Upper lobe of left lung (tissue), 6 donors: Measurements from ENCODE around the gene PAX5. TPM values are rescaled to one million over a fixed set of nuclear protein-coding genes. Genes with fewer than 3 reads are reported as not detected.
"Not testable (repeated sequence)": the region's sequence is repeated elsewhere in the genome, so short reads cannot be mapped to it uniquely, and the experiment has no call there.

Experiments
- ATAC-seq, 2 donors: fragments of 200-7000 bp; cut with Tn5 transposase; one replicate each; pipeline ENCODE4 v1.9.1; 2022; ENCODE audit warnings: mild to moderate bottlenecking in 2 of 2, moderate library complexity in 2 of 2; ENCODE audit not compliant: low FRiP score in 2 of 2
- DNase-seq, 2 donors: peaks; one replicate each; pipeline ENCODE4 v3.0.0-alpha.2; 2019 to 2020
- H3K27ac ChIP-seq, 4 donors: fragments of 200-600 bp; sonication (generic); one replicate each; pipeline ENCODE4 v1.5.1; 2016 to 2019
- H3K27me3 ChIP-seq, 4 donors: fragments of 200-600 bp; sonication (generic); one replicate each; pipeline ENCODE4 v1.5.1; 2017 to 2019
- H3K36me3 ChIP-seq, 4 donors: fragments of 200-600 bp; sonication (generic); one replicate each; pipeline ENCODE4 v1.5.1; 2016 to 2019
- H3K4me1 ChIP-seq, 4 donors: fragments of 200-600 bp; sonication (generic); one replicate each; pipeline ENCODE4 v1.5.1; 2018 to 2019
- H3K4me3 ChIP-seq, 4 donors: fragments of 200-600 bp; sonication (generic); one replicate each; pipeline ENCODE4 v1.5.1; 2017 to 2019; ENCODE audit warnings: mild to moderate bottlenecking in 2 of 4, moderate library complexity in 1 of 4
- H3K9me3 ChIP-seq, 4 donors: fragments of 200-600 bp; sonication (generic); one replicate each; pipeline ENCODE4 v1.5.1; 2018 to 2019
- EP300 ChIP-seq, 4 donors: sonication (generic); formaldehyde crosslinking; IDR thresholded peaks; one replicate each; pipeline ENCODE4 v1.5.1; 2017; ENCODE audit warnings: antibody characterized with exemption in 4 of 4, control low read depth in 2 of 4
- POLR2A ChIP-seq, 4 donors: fragments of 450-650 bp; IDR thresholded peaks; one replicate each; pipeline ENCODE4 v1.5.1; 2016 to 2017; ENCODE audit warnings: antibody characterized with exemption in 4 of 4, mild to moderate bottlenecking in 2 of 4
- POLR2AphosphoS5 ChIP-seq, 2 donors: sonication (generic); formaldehyde crosslinking; IDR thresholded peaks; one replicate each; pipeline ENCODE4 v1.5.1; 2017; ENCODE audit warnings: antibody characterized with exemption in 2 of 2
- WGBS, 2 donors: methylation state at CpG; one replicate each; pipeline ENCODE4 v1.1.5; 2017 to 2018; 5-methylcytosine and 5-hydroxymethylcytosine counted together
- total RNA-seq, 6 donors: library from RNA; depleted of rRNA in 4 of 6; stranded (reverse); fragments of >200 nt in 4 of 6; gene quantifications; one replicate each; pipeline versions ENCODE4 v1.1.0 to v1.2.1, GENCODE V29; 2016 to 2021
- TF ChIP-seq, protein P1 (sequence below), 6 experiments: fragments of 450-650 bp in 4 of 6; fragments of 200-600 bp in 2 of 6; sonication (generic) in 2 of 6; IDR thresholded peaks; one replicate each; pipeline ENCODE4 v1.5.1; 2016 to 2019; ENCODE audit warnings: antibody characterized with exemption in 6 of 6
- donor health status: DM: no; HTN: no; CAD: no; lungs with moderate emphysema.
- donor health status: DM: no; HTN: yes; CAD: no; lungs with severe emphysema.

The PAX5 gene
- total RNA-seq, 6 donors from 2014 or later = under 0.01 to 0.64 (median 0.43) TPM; not detected in 1

DNA sequence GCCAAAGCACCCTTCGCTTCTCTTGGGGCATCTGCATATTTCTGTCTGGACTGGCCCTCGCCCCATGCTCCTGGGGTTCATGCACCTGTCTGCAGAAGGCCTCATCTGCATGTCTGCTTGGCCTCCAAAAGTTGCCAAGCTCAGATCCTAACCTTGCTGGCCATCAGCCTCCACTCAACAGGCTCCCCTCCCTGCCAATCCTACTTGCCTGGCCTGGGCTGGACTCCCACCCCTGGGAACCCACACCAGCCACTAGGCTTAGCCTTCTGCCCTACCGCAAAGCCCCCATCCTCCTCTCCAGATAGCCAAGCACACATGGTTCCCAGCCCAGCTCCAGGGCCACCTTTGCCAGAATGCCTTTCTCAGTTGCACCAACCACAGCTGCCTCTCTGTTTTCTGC lies 159.8 kb downstream of the PAX5 start:
- no peaks in the 10 kb centered on the region for H3K36me3 ChIP-seq
- no peak for ATAC-seq
- H3K4me1 ChIP-seq = no peaks in the 10 kb centered on the region
- DNase-seq = no peak
- TF ChIP-seq, protein P1, sequence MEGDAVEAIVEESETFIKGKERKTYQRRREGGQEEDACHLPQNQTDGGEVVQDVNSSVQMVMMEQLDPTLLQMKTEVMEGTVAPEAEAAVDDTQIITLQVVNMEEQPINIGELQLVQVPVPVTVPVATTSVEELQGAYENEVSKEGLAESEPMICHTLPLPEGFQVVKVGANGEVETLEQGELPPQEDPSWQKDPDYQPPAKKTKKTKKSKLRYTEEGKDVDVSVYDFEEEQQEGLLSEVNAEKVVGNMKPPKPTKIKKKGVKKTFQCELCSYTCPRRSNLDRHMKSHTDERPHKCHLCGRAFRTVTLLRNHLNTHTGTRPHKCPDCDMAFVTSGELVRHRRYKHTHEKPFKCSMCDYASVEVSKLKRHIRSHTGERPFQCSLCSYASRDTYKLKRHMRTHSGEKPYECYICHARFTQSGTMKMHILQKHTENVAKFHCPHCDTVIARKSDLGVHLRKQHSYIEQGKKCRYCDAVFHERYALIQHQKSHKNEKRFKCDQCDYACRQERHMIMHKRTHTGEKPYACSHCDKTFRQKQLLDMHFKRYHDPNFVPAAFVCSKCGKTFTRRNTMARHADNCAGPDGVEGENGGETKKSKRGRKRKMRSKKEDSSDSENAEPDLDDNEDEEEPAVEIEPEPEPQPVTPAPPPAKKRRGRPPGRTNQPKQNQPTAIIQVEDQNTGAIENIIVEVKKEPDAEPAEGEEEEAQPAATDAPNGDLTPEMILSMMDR (IDR thresholded peaks at IDR 0.05) = no peak
- TF ChIP-seq POLR2A (IDR thresholded peaks at IDR 0.05) (no peak), POLR2AphosphoS5 (IDR thresholded peaks at IDR 0.05) (no peak), EP300 (IDR thresholded peaks at IDR 0.05) (no peak)
- no peaks in the 10 kb centered on the region for H3K27me3 ChIP-seq
- no peak overlapping the region for H3K4me3 ChIP-seq
- WGBS, 2 donors = 85 to 90% methylated on average over 3 of the region's 3 CpGs
- H3K27ac ChIP-seq = no peak overlapping the region
- no peaks in the 10 kb centered on the region for H3K9me3 ChIP-seq

DNA sequence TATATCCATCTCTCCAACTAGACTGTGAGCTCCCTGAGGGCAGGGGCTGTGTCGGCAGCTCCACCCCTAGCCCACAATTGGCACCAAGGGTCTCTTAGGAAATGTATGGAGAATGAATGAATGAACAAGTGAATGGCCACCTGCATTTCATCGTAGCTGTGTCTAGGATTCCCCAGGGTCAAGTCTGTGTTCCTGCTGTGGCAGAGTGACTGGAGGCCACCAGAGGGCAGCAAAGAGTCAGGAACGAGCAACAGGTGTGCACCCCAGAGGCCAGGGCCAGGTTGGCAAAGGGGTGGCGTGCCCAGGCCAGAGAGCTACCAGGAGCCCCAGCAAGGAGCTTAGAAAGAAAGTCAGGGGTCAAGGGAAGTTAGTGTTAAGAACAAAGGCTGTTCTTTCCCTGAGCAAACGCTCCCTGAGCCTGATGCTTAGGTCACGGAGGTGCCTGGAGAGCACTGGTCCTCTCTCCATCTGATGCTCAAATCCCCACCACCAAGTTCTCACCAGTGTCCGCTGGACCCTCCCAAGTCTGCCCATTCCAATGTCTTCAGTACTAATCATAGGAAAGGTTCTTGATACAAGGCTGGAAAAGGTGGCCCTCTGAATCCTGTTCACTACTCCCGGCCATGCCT lies 160.7 kb downstream of the PAX5 start:
- no peak overlapping the region for H3K4me3 ChIP-seq
- no peaks in the 10 kb centered on the region for H3K9me3 ChIP-seq
- no peak overlapping the region for H3K27ac ChIP-seq
- no peaks in the 10 kb centered on the region for H3K36me3 ChIP-seq
- ATAC-seq (peak; percentile 58 to 69), DNase-seq (peak in 1 of 2 donors; percentile 56)
- H3K4me1 ChIP-seq = no peaks in the 10 kb centered on the region
- 49 to 52% methylated on average over 8 of the region's 8 CpGs for WGBS, 2 donors
- H3K27me3 ChIP-seq = no peaks in the 10 kb centered on the region
- TF ChIP-seq POLR2A (IDR thresholded peaks at IDR 0.05) = no peak
- TF ChIP-seq, protein P1 (IDR thresholded peaks at IDR 0.05) = peak; percentile 48 to 83 (median 77)
- TF ChIP-seq EP300 (IDR thresholded peaks at IDR 0.05) = no peak

- ATAC-seq = no peak
- Histone ChIP-seq H3K9me3 (no peaks in the 10 kb centered on the region), H3K27ac (no peak overlapping the region), H3K27me3 (no peaks in the 10 kb centered on the region), H3K36me3 (no peaks in the 10 kb centered on the region), H3K4me3 (no peak overlapping the region), H3K4me1 (peaks cover 0 to 4% (median 0%) of the 10 kb centered on the region in 4 donors)
- DNase-seq = no peak
- no peak for TF ChIP-seq EP300 (IDR thresholded peaks at IDR 0.05)
- TF ChIP-seq, protein P1 (IDR thresholded peaks at IDR 0.05) = no peak
- TF ChIP-seq POLR2AphosphoS5 (IDR thresholded peaks at IDR 0.05) = no peak
- no peak for TF ChIP-seq POLR2A (IDR thresholded peaks at IDR 0.05)
- WGBS, 2 donors = 61 to 69% methylated on average over 3 of the region's 3 CpGs
These were observed 161.4 kb downstream of the PAX5 start for GRCh38 chr9:36872641-36873040.

GRCh38 chr9:36871606-36872005 lies 162.5 kb downstream of the PAX5 start:
- no peaks in the 10 kb centered on the region for H3K9me3 ChIP-seq
- TF ChIP-seq EP300 (IDR thresholded peaks at IDR 0.05) = no peak
- TF ChIP-seq POLR2A (IDR thresholded peaks at IDR 0.05) = no peak
- TF ChIP-seq, protein P1 (IDR thresholded peaks at IDR 0.05) = no peak
- TF ChIP-seq POLR2AphosphoS5 (IDR thresholded peaks at IDR 0.05) = no peak
- WGBS, 2 donors = 75 to 88% methylated on average over 2 of the region's 2 CpGs
- no peak overlapping the region for H3K27ac ChIP-seq
- H3K27me3 ChIP-seq = no peaks in the 10 kb centered on the region
- H3K36me3 ChIP-seq = no peaks in the 10 kb centered on the region
- H3K4me1 ChIP-seq = peaks cover 0 to 4% (median 0%) of the 10 kb centered on the region in 4 donors
- DNase-seq (no peak), ATAC-seq (no peak)
- H3K4me3 ChIP-seq = no peak overlapping the region

- ATAC-seq (no peak), DNase-seq (no peak)
- H3K9me3 ChIP-seq = no peaks in the 10 kb centered on the region
- H3K4me1 ChIP-seq = peaks cover 0 to 4% (median 0%) of the 10 kb centered on the region in 4 donors
- H3K36me3 ChIP-seq = no peaks in the 10 kb centered on the region
- H3K27ac ChIP-seq = no peak overlapping the region
- 39% methylated on average over 7 of the region's 7 CpGs; no CpG with 5 or more reads in 1 of the 2 donors for WGBS, 2 donors
- no peak overlapping the region for H3K4me3 ChIP-seq
- no peaks in the 10 kb centered on the region for H3K27me3 ChIP-seq
- TF ChIP-seq EP300 (IDR thresholded peaks at IDR 0.05) (no peak), POLR2AphosphoS5 (IDR thresholded peaks at IDR 0.05) (no peak), POLR2A (IDR thresholded peaks at IDR 0.05) (no peak)
- TF ChIP-seq, protein P1 (IDR thresholded peaks at IDR 0.05) = no peak
These were observed 163.1 kb downstream of the PAX5 start for GRCh38 chr9:36870960-36871359.

- not testable (repeated sequence) for DNase-seq, H3K27ac ChIP-seq, ATAC-seq, H3K4me3 ChIP-seq, H3K4me1 ChIP-seq, H3K27me3 ChIP-seq, H3K36me3 ChIP-seq, H3K9me3 ChIP-seq
- 100% methylated on average over 1 of the region's 1 CpG for WGBS, 2 donors
These were observed 164.5 kb downstream of the PAX5 start for GRCh38 chr9:36869605-36870004.
